Activated T-cell treated with anti-CD3 and anti-CD28 coated beads for 4 hours (primary cell): Measurements from ENCODE around the gene SRF.
A peak's percentile ranks its signal among the peaks of the same experiment; 100 is the strongest.
"Not testable (repeated sequence)": the region's sequence is repeated elsewhere in the genome, so short reads cannot be mapped to it uniquely, and the experiment has no call there.

Source experiments
- DNase-seq: peaks from one replicate; pipeline ENCODE4 v3.0.0-alpha.2; 2020

Gene SRF

DNA sequence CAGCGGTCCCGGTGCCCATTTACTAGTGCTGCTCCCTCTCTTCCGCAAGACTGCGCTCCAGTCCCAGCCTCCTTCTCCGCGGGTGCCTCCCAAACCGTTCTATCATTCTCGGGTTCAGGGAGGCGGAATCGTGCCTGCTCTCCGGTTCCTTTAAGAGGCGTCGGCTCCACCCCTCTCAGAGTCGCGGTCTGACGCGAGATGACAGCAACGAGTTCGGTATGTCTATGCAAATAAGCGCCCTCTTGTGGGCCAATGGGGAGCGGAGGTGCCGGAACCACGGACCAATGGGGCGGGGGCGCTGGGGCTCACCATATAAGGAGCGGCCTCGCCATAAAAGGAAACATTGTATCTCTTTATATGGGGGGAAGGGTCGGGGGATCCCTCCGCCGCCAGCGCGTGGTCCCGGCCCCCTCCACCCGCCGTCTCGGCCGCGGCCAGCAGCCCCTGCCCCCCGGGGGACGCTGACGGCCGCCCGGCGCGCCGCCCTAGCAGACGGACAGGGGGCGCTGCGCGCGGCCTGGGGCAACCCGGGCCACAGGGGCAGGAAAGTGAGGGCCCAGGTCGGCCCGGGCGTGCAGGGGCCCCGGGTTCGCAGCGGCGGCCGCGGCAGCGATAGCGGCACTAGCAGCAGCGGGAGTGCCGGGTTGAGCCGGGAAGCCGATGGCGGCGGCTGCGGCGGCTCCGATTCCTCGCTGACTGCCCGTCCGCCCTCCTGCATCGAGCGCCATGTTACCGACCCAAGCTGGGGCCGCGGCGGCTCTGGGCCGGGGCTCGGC is at the start of gene SRF:
Gene SRF, plus strand, starts transcription at position 339 of the 776 bp plus-strand sequence. Its CDS starts 388 bp downstream, at position 727.
- peak; percentile 98 for DNase-seq

DNA sequence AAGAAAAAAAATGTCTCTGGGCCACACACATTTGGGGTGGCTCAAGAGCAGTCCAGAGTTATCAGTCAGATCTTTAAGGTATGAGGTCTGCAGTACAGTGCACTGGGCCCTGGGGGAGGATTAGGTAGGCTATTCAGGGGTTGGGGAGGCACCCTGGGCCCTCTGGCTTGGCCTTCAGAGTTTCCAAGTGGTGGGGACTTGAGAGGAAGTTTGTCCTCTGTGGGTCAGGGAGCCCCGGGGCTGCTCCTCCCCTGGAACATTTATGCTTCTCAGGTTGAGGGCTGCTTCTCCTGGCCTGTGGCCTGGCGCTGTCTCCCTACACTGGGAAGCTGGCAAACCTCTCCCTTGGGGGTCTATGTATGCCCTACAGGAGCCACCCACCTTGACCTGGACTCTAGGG is 48.9 kb upstream of the SRF start:
- DNase-seq, result no peak

DNA sequence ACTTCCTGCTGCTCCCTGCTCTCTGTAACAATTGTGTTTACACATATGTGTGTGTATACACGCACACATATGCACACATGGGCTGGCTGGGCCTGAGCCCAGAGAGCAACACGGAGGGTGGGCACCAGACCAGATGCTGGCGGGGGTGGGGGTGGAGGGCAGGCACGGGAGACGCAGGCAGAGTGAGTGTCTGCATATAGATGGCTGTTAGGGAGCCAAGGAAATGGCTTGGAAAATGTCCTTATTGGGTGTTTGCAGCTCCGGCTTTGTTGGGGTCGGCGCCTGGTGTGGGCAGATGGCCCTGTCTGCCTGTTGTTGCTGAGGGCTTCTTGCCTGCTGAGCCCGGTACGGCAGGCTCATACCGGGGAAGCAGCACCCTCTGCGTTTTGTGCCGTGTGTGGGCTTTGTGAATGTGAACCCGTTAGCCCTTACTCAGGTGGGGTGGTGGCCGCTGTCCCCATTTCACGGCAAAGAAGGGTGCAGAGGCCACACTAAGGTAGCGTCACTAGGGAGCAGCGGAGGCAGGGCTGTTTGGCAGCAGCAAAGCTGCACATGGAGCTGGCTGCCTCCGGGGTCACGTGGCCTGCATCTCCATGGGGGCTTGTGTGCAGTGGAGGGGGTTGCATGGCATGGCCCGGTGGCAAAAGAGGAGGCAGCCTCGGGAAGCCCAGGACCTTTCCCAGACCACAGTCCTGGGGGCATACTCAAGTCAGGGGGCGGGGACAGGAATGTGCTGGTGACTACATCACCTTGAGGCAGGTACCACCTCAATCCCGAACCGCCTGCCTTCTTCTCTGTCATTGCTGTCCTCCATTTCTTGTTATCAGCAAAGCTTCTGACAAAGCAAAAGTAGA is 47.4 kb upstream of the SRF start:
- no peak for DNase-seq

DNA sequence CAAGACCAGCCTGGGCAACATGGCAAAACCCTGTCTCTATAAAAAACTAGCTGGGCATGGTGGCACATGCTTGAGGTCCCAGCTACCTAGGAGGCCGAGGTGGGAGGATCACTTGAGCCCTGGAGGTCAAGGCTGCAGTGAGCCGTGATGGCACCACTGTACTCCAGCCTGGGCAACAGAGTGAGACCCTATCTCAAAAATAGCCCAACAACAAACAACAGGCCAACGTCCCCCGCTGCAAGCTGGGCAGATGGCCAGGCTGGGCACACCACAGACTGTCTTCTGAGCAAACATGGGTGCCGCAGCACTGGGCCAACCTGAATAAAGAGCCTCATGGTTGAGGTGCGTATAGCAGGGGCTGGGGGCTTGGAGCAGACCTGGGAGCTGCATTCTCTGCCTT is 46.6 kb upstream of the SRF start:
- DNase-seq, result no peak

DNA sequence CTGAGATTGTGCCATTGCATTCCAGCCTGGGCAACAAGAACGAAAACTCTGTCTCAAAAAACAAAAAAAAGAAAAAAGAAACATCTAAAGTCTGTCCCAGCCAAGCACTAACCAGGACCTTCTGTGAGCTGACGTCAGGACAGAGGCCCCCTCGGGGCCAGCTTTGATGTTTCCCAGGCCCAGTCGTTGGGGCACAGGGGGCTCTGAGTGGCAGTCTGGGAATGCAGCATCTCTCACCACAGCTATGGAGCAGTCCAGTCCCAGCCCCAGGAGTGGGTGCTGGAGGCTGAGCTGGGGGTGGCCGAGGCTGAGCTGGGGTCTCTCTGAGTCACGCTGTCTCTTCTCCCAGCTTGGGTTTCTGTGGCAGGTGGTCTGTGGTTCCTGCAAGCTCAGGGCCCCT is 46.0 kb upstream of the SRF start:
- DNase-seq, result no peak

DNA sequence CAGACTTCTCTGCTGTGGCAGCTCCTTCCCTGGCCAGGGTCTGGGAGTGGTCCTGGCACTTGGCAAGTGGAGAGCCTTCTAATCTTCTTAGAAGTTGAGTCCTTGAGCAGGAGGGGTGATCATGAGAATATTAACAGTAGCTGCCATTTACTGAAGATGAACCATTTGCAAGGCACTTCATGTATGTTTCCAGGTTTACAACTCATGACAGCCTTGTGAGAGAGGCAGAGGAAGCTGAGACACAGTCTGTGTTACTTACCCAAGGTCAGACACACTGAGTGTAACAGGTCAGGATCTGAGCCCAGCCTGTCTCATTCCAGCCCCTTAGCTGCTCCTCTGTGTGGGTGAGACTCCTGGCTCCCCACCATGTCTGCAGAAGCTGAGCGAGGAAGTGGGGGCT is 45.5 kb upstream of the SRF start:
- no peak for DNase-seq

DNA sequence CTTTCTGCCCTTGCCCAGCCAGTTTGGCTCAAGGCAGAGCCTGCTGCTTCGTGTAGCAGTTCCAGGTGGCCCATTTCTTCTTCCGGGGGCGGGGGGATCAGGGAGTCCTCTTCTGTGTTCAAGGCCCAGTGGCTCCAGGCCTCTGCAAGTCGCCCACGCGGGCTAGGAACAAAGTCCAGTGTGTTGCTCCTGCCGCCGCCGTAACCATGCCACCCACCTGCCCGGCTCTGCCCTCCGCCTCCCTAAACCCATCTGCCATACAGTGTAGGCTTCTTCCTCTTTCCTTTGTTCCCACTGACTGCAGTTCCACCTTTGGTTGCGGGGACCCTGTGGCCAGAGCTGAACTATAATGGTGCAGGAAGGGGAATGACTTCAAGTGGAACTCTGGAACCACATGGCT is 43.9 kb upstream of the SRF start:
- no peak for DNase-seq

DNA sequence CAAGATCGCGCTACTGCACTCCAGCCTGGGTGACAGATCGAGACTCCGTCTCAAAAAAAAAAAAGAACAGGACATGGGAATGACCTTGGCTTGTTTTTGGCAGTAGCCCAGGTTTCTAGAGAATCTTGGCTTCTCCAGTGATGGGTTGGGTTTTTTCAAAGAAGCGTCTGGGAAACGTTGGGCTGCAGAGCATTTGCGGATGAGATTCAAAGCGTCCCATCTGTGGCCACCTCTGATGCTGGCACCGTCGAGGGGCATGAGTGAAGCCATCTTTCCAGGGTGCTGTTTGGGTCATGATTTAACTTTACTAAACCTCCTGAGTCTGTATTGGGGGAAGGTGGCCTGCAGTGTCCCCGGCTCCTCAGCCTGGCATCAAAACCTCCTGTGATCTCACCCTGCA is 43.2 kb upstream of the SRF start:
- DNase-seq, result no peak

DNA sequence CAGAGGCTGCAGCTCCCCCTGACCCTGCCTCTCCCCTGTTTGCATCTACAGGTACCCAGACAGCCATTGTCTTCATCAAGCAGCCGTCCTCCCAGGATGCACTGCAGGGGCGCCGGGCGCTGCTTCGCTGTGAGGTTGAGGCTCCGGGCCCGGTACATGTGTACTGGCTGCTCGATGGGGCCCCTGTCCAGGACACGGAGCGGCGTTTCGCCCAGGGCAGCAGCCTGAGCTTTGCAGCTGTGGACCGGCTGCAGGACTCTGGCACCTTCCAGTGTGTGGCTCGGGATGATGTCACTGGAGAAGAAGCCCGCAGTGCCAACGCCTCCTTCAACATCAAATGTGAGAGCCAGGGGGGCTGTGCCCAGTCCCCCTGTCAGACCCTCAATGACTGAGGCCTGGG is 42.1 kb upstream of the SRF start:
- DNase-seq, result no peak

DNA sequence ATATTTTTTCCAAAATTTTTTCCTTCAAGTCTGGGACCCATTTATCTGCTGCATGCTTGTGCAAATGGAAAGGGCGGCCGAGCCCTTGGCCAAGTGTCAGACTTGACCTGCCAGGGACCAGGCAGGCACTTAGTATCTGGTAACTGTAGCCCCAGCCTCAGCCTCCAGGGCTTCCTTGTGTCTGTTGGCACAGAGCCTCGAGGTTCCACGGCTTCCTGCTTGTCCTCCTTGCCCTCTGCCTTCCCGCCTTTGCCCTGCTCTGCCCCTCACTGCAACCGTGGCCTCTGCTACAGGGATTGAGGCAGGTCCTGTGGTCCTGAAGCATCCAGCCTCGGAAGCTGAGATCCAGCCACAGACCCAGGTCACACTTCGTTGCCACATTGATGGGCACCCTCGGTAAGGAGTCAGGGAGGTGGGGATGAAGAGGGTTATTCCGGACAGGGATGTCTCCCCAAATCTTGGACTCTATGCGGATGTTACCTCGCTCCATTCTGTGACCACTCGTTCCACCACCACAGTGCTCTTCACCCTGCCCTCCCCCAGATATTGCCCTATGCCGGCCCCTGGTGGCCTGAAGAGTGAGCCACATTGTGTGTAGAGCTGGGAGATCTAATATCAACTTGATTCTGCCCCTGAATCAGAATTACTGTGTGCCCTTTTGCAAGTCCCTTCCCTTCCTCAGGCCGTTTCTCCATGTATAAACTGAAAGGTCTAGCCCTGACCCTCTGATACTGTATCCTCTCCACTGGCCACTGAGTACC is 41.5 kb upstream of the SRF start:
- no peak for DNase-seq

DNA sequence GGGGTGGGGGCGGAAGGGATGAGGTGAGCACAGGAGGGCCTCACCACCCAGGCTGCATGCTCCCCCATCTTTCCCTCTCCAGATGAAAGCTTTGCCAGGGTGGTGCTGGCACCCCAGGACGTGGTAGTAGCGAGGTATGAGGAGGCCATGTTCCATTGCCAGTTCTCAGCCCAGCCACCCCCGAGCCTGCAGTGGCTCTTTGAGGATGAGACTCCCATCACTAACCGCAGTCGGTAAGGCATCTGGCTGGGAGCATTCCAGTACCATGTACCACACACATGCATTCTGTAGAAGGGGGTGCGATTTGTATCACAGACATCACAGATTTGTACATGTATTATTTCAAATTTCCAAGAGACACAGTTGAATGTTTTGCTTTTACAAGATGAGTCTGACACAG is 40.6 kb upstream of the SRF start:
- DNase-seq, result no peak

DNA sequence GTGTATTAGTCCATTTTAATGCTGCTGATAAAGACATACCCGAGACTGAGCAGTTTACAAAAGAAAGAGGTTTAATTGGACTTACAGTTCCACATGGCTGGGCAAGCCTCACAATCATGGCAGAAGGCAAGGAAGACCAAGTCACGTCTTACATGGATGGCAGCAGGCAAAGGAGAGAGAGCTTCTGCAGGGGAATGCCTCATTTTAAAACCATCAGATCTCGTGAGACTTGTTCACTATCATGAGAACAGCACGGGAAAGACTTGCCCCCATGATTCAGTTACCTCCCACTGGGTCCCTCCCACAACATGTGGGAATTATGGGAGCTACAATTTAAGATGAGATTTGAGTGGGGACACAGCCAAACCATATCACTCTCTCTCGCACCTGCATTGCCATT is 39.7 kb upstream of the SRF start:
- DNase-seq, result not testable (repeated sequence)

DNA sequence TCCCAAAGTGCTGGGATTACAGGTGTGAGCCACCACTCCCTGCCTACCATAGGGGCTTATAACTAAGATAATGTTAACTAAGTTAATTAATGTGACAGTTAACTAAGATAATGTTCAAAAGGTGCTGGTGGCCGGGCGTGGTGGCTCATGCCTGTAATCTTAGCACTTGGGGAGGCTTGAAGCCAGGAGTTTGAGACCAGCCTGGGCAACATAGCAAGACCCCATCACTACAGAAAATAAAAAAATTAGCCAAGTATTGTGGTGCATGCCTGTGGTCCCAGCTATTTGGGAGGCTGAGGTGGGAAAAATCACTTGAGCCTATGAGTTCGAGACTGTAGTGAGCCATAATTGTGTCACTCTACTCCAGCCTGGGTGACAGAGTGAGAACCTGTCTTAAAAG is 32.8 kb upstream of the SRF start:
- DNase-seq, result no peak

DNA sequence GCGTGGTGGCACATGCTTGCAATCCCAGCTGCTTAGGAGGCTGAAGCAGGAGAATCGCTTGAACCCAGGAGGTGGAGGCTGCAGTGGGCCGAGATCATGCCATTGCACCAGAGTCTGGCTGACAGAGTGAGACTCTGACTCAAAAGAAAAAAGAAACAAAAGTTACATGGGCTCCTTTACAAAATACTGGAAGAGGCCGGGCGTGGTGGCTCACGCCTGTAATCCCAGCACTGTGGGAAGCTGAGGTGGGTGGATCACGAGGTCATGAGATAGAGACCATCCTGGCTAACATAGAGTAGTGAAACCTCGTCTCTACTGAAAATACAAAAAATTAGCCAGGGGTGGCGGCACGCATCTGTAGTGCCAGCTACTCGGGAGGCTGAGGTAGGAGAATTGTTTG is 31.1 kb upstream of the SRF start:
- DNase-seq, result not testable (repeated sequence)

DNA sequence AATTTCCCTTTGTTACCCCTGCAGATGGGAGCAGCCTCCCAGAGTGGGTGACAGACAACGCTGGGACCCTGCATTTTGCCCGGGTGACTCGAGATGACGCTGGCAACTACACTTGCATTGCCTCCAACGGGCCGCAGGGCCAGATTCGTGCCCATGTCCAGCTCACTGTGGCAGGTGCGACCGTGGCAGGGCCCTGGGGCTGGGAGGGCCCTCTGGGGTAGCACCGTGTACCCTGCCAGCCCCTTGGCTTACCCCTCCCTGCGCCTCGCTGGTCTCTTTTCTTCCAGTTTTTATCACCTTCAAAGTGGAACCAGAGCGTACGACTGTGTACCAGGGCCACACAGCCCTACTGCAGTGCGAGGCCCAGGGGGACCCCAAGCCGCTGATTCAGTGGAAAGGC is 29.4 kb upstream of the SRF start:
- no peak for DNase-seq

DNA sequence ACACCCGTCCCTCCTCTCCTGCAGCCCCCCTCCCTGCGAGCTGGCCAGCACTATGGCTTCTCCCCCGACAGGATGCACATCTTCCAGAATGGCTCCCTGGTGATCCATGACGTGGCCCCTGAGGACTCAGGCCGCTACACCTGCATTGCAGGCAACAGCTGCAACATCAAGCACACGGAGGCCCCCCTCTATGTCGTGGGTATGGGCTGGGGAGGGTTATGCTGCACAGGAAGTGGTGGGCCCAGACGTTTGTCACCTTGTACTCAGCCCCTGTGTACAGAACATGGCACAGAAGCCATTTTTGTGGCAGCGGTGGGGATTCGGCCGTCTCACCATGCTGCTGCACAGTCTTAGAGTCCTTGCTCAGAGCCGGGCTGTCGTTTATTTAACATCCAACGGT is 29.0 kb upstream of the SRF start:
- DNase-seq, result no peak

DNA sequence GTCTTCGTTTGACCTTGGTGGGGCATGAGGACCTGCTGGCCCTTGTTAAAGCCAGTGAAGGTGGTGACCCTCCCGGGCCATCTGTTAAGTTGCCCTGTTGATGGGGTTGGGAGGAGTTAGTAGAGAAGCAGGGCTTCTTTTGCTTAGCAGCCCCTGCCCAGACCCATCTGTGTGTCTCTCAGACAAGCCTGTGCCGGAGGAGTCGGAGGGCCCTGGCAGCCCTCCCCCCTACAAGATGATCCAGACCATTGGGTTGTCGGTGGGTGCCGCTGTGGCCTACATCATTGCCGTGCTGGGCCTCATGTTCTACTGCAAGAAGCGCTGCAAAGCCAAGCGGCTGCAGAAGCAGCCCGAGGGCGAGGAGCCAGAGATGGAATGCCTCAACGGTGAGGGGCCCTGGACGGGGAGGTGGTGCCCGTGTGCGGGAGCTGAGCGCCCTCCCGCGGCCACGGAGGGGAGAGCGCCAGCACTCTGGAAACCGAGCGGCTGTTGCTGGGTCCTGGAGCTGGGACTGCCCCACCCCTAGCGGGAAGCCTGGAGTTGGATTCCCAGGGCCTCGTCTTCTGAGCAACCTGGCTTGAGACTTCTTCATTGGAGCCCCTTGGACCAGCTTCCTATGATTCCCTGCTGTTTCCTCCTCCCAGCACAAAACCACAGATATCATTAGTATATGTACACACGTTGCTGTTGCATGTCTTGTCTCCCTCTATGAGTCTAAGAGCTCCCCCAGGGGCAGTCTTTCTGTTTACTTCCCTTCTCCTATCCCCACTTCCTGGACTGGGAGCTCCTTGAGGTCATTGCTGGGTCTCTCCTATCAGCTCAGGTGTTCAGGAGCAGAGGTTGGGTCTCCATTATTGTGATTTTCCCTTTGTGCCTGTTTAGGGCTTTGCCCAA is 27.6 kb upstream of the SRF start:
- peak; percentile 59 for DNase-seq

DNA sequence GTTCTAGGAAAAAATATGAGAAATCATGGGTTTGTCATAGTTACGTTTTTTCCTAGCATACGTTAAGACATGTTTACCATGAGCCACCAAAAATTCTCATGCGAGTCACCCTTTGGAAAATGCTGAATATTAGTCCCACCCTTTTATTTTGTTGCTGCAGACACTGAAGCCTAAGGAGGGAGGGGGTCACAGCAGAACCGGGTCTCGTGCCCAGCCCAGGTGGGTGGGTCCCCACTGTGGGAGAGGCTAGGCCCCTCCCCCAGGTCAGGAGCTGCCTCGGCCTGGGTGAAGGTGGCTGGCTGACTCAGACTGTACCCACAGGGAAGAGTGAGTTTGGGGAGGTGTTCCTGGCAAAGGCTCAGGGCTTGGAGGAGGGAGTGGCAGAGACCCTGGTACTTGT is 26.2 kb upstream of the SRF start:
- no peak for DNase-seq

DNA sequence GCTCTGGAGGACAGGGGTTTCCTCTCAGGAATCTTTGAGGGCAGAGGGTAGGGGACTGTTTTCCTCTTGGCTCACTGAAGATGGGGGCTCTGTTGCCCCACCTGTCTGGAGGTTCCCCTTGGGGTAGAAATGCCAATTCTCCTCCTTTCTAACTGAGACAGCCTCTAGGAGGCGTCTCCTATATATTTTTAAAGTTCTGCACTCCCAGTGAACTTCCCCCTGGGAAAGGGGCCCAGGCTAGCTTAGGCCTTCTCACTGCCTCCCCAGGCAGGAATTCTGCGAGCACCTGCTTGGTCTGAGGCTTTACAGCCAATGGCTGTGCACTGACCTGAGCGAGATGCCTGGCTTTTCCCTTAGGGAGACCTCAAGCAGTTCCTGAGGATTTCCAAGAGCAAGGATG is 24.8 kb upstream of the SRF start:
- DNase-seq, result no peak

DNA sequence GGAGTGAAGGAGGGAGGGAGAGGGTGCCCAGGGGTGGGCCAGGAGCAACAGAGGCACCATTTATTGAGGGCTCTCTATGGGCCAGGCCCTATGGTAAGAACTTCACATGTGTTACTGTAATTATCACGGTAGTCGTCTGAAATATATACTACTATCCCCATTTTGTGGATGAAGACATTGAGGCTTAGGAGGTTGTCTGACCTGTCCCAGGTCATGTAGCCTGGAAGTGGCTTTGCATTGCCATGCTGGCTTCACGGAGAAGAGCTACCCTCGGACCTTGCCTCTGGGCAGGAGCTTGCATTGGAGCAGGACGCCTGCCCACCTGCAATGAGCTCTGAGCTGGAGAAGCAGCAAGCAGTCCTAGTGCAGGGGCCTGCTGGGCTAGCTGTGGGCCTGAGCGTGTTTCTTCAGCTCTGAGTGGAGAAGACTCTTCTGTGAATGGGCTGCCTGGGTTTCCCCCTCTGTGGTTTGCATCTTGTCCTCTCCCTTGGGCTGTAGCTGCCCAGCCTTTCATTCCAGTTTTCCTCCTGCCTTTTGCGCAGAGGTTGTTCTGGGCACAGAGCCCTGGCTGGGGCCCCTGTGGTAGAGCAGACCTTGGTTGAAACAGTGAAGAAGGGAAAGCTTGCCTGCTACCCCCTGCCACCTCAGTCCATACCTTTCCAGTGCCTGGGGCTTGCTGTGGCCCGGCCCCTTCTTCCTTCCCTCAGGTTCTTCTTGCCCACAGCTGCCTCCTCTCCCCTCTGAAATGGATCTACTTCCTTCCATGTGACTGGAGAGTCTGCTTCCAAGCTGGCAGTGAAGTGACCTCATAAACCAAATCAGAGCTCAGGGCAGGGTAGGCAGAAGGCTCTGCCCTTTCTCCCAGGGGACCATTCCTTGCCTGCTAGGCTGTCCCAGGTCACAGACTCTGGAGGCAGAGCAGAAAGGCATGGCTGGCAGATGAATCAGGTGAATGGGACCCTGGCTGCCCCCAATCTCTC is 24.1 kb upstream of the SRF start:
- DNase-seq, result no peak
